CD4-positive, alpha-beta memory T cell (primary cell): ENCODE measurements around the gene SPON1. TPM values are rescaled to one million over a fixed set of nuclear protein-coding genes. Genes with fewer than 3 reads are reported as not detected.

Experiments used
- CTCF ChIA-PET: fragments of 350-600 bp; sonication (Branson Sonifier 250); formaldehyde crosslinking; loops from one replicate; lab custom pipeline; 2021; ENCODE audit warnings: inconsistent platforms; ENCODE audit not compliant: partially characterized antibody; lab: Charles Lee
- POLR2A ChIA-PET: fragments of 350-600 bp; sonication (Branson Sonifier 250); formaldehyde crosslinking; loops from one replicate; lab custom pipeline; 2021; ENCODE audit not compliant: partially characterized antibody; lab: Charles Lee
- DNase-seq, 5 donors: peaks; one replicate each; pipeline versions ENCODE4 v3.0.0 to v3.0.0-alpha.2; 2020 to 2022; ENCODE audit warnings: mixed read lengths in 1 of 5
- H3K27ac ChIP-seq: one replicate; pipeline ENCODE4 v1.7.0; 2013; ENCODE audit warnings: low read depth, low read length
- H3K27me3 ChIP-seq: 2 replicates; pipeline ENCODE4 v1.7.0; 2013; ENCODE audit warnings: mild to moderate bottlenecking, low read length, moderate library complexity; ENCODE audit not compliant: insufficient read depth
- H3K36me3 ChIP-seq: 2 replicates; pipeline ENCODE4 v1.7.0; 2013; ENCODE audit warnings: mild to moderate bottlenecking, low read length, moderate library complexity; ENCODE audit not compliant: insufficient read depth
- H3K4me1 ChIP-seq: 2 replicates; pipeline ENCODE4 v1.7.0; 2013; ENCODE audit warnings: mild to moderate bottlenecking, low read length, moderate library complexity; ENCODE audit not compliant: insufficient read depth
- H3K4me3 ChIP-seq, 2 donors: one replicate each; pipeline ENCODE4 v1.7.0; 2013; ENCODE audit warnings: low read length in 2 of 2, mild to moderate bottlenecking in 1 of 2
- H3K9me3 ChIP-seq, 2 donors: one replicate each; pipeline ENCODE4 v1.7.0; 2013; ENCODE audit warnings: low read length in 2 of 2, control low read depth in 1 of 2; ENCODE audit not compliant: control insufficient read depth in 1 of 2
- H3K27ac Mint-ChIP-seq, 7 donors: one replicate each; pipeline ENCODE4 v1.8.0; 2020 to 2021; ENCODE audit warnings: mixed read lengths in 7 of 7, mild to moderate bottlenecking in 6 of 7, inconsistent platforms in 3 of 7, moderate library complexity in 3 of 7
- H3K27me3 Mint-ChIP-seq, 2 donors: one replicate each; pipeline ENCODE4 v1.8.0; 2020 to 2021; ENCODE audit warnings: mixed read lengths in 2 of 2
- H3K36me3 Mint-ChIP-seq, 2 donors: one replicate each; pipeline ENCODE4 v1.8.0; 2020 to 2021; ENCODE audit warnings: mixed read lengths in 2 of 2, inconsistent platforms in 1 of 2, mild to moderate bottlenecking in 1 of 2
- H3K4me1 Mint-ChIP-seq, 4 donors: one replicate each; pipeline ENCODE4 v1.8.0; 2020 to 2021; ENCODE audit warnings: mixed read lengths in 4 of 4, mild to moderate bottlenecking in 1 of 4
- H3K4me3 Mint-ChIP-seq, 8 donors: one replicate each; pipeline ENCODE4 v1.8.0; 2020 to 2021; ENCODE audit warnings: mixed read lengths in 8 of 8, mild to moderate bottlenecking in 7 of 8, moderate library complexity in 6 of 8, inconsistent platforms in 3 of 8
- H3K9me3 Mint-ChIP-seq, 8 donors: one replicate each; pipeline ENCODE4 v1.8.0; 2020 to 2021; ENCODE audit warnings: mixed read lengths in 8 of 8, mild to moderate bottlenecking in 5 of 8, inconsistent platforms in 3 of 8, moderate library complexity in 1 of 8
- intact Hi-C: fragments of 100-400 bp; cut with micrococcal nuclease; formaldehyde crosslinking; loops from one replicate; pipeline ENCODE4 v1.15.1; 2023
- polyA plus RNA-seq, 2 donors: library from polyadenylated mRNA; unstranded; fragments of 300-500 nt; fragmentation: Illumina TruSeq; gene quantifications; one replicate each; pipeline ENCODE4 v1.2.3, GENCODE V29; 2021
- total RNA-seq, 2 experiments: library from RNA; stranded (reverse); gene quantifications; one replicate each; pipeline ENCODE4 v1.2.3, GENCODE V29; 2021

SPON1 gene
- total and polyA plus RNA-seq, 4 experiments from 2014 or later = 2.0 to 60.4 (median 30.6) TPM

- H3K27ac Mint-ChIP-seq = no peak overlapping the region
- POLR2A ChIA-PET = interaction anchor here (0.9 to 1.6 kb wide), 2 partner anchors 12 to 13 kb away, joined by 3 to 7 read pairs; no protein-coding TSS in a partner anchor
These were observed 147.2 kb downstream of the SPON1 start for GRCh38 chr11:14109742-14110141.

DNA sequence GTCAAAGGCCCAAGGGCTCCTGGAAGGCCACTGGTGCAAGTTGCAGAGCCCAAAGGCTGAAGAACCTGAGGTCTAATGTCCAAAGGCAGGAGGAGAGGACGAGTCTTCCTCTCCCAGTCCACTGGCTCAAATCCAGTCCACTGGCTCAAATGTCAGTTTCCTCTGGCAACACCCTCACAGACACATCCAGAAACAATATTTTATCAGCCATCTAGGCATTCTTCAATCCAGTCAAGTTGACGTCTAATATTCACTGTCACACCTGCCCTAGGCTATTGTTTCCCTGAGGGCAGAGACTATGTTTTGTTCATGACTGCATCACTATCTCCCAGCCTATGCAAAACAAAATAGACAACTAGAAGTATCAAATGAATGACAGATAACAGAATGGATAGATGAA lies 148.1 kb downstream of the SPON1 start:
- no peak for DNase-seq
- Histone ChIP-seq H3K36me3 (no peaks in the 10 kb centered on the region), H3K4me3 (no peak overlapping the region), H3K9me3 (no peaks in the 10 kb centered on the region), H3K27ac (no peak overlapping the region), H3K27me3 (no peaks in the 10 kb centered on the region), H3K4me1 (no peaks in the 10 kb centered on the region)
- Mint-ChIP-seq H3K27ac (no peak overlapping the region), H3K27me3 (peaks cover 0 to 2% of the 10 kb centered on the region in 2 donors), H3K9me3 (peaks cover 0 to 2% (median 0%) of the 10 kb centered on the region in 8 donors), H3K4me1 (peaks cover 0 to 6% (median under 1%) of the 10 kb centered on the region in 4 donors), H3K36me3 (peaks cover 0 to 14% of the 10 kb centered on the region in 2 donors), H3K4me3 (no peak overlapping the region)
- ChIA-PET POLR2A (no interaction called here), CTCF (no interaction called here)
- intact Hi-C loops = no loop called here

More at GRCh38 chr11:14109742-14110141, 147.2 kb downstream of the SPON1 start:
- H3K4me3 ChIP-seq = no peak overlapping the region
- Mint-ChIP-seq H3K4me1 (peaks cover 0 to 6% (median under 1%) of the 10 kb centered on the region in 4 donors), H3K9me3 (peaks cover 0 to 5% (median 0%) of the 10 kb centered on the region in 8 donors), H3K36me3 (peaks cover 0 to 14% of the 10 kb centered on the region in 2 donors), H3K4me3 (no peak overlapping the region), H3K27me3 (peaks cover 0 to 2% of the 10 kb centered on the region in 2 donors)
- H3K36me3 ChIP-seq = no peaks in the 10 kb centered on the region
- H3K4me1 ChIP-seq = no peaks in the 10 kb centered on the region
- CTCF ChIA-PET = interaction anchor here (1.3 kb wide), 2 partner anchors 8 to 346 kb away, joined by 3 to 4 read pairs; no protein-coding TSS in a partner anchor
- intact Hi-C loops = no loop called here
- H3K27me3 ChIP-seq = no peaks in the 10 kb centered on the region
- H3K9me3 ChIP-seq = no peaks in the 10 kb centered on the region
- DNase-seq = no peak
- H3K27ac ChIP-seq = no peak overlapping the region

- Mint-ChIP-seq H3K9me3 (peaks cover 0 to 7% (median 2%) of the 10 kb centered on the region in 8 donors), H3K4me1 (peaks cover 0 to 6% (median under 1%) of the 10 kb centered on the region in 4 donors), H3K36me3 (peaks cover 1 to 17% of the 10 kb centered on the region in 2 donors), H3K27ac (no peak overlapping the region), H3K4me3 (no peak overlapping the region), H3K27me3 (peaks cover 0 to 3% of the 10 kb centered on the region in 2 donors)
- ChIA-PET CTCF (no interaction called here), POLR2A (no interaction called here)
- Histone ChIP-seq H3K9me3 (no peaks in the 10 kb centered on the region), H3K4me1 (no peaks in the 10 kb centered on the region), H3K27me3 (no peaks in the 10 kb centered on the region), H3K4me3 (no peak overlapping the region), H3K36me3 (no peaks in the 10 kb centered on the region), H3K27ac (no peak overlapping the region)
- intact Hi-C loops = no loop called here
- no peak for DNase-seq
These were observed 149.0 kb downstream of the SPON1 start for GRCh38 chr11:14111496-14111895.

DNA sequence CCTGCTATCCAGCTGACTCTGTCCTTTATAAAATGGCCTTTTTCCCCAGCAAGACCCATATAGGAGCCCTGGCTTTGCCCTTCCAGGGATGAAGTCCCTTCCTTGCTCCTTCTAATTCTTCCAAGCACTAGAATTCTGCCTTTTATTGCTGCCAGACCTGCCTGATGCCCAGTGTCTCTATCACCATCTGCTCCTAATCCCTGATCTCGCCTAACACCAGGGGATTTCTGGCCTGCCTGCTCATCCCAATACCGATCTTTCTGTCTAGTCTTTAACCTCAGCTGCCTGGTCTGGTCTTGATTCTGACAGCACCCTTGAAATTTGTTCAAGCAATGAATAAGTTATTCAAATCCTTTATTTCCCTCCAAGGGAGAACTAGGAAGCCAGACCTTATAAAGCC lies 150.2 kb downstream of the SPON1 start:
- Mint-ChIP-seq H3K27ac (no peak overlapping the region), H3K27me3 (peaks cover 0 to 3% of the 10 kb centered on the region in 2 donors), H3K36me3 (peaks cover 2 to 19% of the 10 kb centered on the region in 2 donors), H3K9me3 (peaks cover 0 to 8% (median 2%) of the 10 kb centered on the region in 8 donors), H3K4me1 (peaks cover 0 to 6% (median under 1%) of the 10 kb centered on the region in 4 donors), H3K4me3 (no peak overlapping the region)
- Histone ChIP-seq H3K36me3 (no peaks in the 10 kb centered on the region), H3K4me3 (no peak overlapping the region), H3K4me1 (no peaks in the 10 kb centered on the region), H3K27ac (no peak overlapping the region), H3K27me3 (no peaks in the 10 kb centered on the region), H3K9me3 (no peaks in the 10 kb centered on the region)
- no peak for DNase-seq
- ChIA-PET CTCF (no interaction called here), POLR2A (no interaction called here)
- intact Hi-C loops = no loop called here

GRCh38 chr11:14114269-14114668 lies 151.7 kb downstream of the SPON1 start:
- H3K9me3 Mint-ChIP-seq = peaks cover 0 to 8% (median 2%) of the 10 kb centered on the region in 8 donors
- Histone ChIP-seq H3K9me3 (no peaks in the 10 kb centered on the region), H3K4me1 (no peaks in the 10 kb centered on the region), H3K27me3 (no peaks in the 10 kb centered on the region), H3K4me3 (no peak overlapping the region), H3K36me3 (no peaks in the 10 kb centered on the region), H3K27ac (no peak overlapping the region)
- ChIA-PET POLR2A (no interaction called here), CTCF (no interaction called here)
- H3K27ac Mint-ChIP-seq = peak overlapping the region in 1 of 7 donors; percentile 24
- no peak for DNase-seq
- peaks cover 0 to 1% of the 10 kb centered on the region in 2 donors for H3K27me3 Mint-ChIP-seq
- intact Hi-C loops = no loop called here
- H3K4me1 Mint-ChIP-seq = peaks cover 4 to 7% (median 6%) of the 10 kb centered on the region in 4 donors
- H3K4me3 Mint-ChIP-seq = no peak overlapping the region
- peaks cover 2 to 15% of the 10 kb centered on the region in 2 donors for H3K36me3 Mint-ChIP-seq

DNA sequence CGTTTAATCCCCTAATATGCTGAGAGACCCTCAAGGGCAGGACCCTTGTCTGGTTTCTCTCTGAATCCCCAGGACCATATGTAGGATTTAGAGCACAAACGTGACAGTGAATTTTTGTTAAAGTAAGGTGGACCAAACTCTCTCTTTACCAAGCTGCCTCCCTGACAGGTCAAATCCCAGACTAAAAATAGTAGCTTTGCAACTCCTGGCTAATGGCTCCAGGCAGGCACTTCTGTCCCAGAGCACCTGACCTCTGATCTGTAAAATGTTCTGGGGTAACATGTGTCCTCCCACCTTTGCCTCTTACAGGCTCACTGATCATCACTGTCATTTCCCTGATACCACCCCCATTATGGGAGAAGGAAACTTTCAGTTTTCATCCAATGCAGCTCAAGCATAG lies 152.3 kb downstream of the SPON1 start:
- intact Hi-C loops = loop anchor here (5.0 kb wide), 1 partner anchor 37 kb away; no protein-coding TSS in a partner anchor
- no peaks in the 10 kb centered on the region for H3K36me3 ChIP-seq
- POLR2A ChIA-PET = no interaction called here

DNA sequence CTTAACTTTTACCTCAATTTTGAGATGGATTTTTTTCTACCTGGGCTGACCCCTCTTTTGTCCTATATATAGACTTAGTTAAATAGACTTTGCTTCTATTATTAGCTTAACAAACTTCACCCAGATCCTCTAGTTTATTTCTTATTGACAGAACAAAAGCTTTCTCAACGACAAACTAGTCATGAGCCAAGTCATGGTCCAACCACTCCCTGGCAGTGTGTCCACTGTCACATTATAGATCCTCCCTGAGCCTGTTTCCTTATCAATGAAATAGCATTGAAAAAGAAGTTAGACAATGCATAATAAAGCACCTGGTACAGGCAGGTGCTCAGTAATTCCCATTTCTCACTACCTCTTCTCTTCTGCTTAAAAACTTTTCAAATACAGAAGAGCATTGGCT lies 155.1 kb downstream of the SPON1 start:
- Mint-ChIP-seq H3K36me3 (peaks cover 2 to 15% of the 10 kb centered on the region in 2 donors), H3K4me1 (peaks cover 5 to 7% (median 6%) of the 10 kb centered on the region in 4 donors), H3K4me3 (no peak overlapping the region), H3K9me3 (peaks cover 0 to 8% (median 1%) of the 10 kb centered on the region in 8 donors), H3K27me3 (peaks cover 0 to 1% of the 10 kb centered on the region in 2 donors), H3K27ac (peak overlapping the region in 1 of 7 donors; percentile 41)
- Histone ChIP-seq H3K4me3 (no peak overlapping the region), H3K27ac (no peak overlapping the region), H3K4me1 (no peaks in the 10 kb centered on the region), H3K9me3 (no peaks in the 10 kb centered on the region), H3K27me3 (no peaks in the 10 kb centered on the region), H3K36me3 (no peaks in the 10 kb centered on the region)
- DNase-seq = no peak
- intact Hi-C loops = loop anchor here (5.0 kb wide), 1 partner anchor 40 kb away; no protein-coding TSS in a partner anchor
- ChIA-PET CTCF (interaction anchor here (1.1 to 1.4 kb wide), 3 partner anchors 9 to 31 kb away, joined by 3 to 4 read pairs (median 4); no protein-coding TSS in a partner anchor), POLR2A (no interaction called here)

More for the DNA sequence above, 152.3 kb downstream of the SPON1 start:
- H3K36me3 Mint-ChIP-seq = peaks cover 2 to 15% of the 10 kb centered on the region in 2 donors
- Histone ChIP-seq H3K4me1 (no peaks in the 10 kb centered on the region), H3K27ac (no peak overlapping the region), H3K9me3 (no peaks in the 10 kb centered on the region), H3K27me3 (no peaks in the 10 kb centered on the region), H3K4me3 (no peak overlapping the region)
- peaks cover 0 to 1% of the 10 kb centered on the region in 2 donors for H3K27me3 Mint-ChIP-seq
- H3K27ac Mint-ChIP-seq = peak overlapping the region in 2 of 7 donors; percentile 5 to 24
- CTCF ChIA-PET = interaction anchor here (1.0 kb wide), 1 partner anchor 342 kb away, joined by 3 read pairs; no protein-coding TSS in a partner anchor
- no peak for DNase-seq
- no peak overlapping the region for H3K4me3 Mint-ChIP-seq
- peaks cover 0 to 8% (median 2%) of the 10 kb centered on the region in 8 donors for H3K9me3 Mint-ChIP-seq
- peaks cover 4 to 7% (median 6%) of the 10 kb centered on the region in 4 donors for H3K4me1 Mint-ChIP-seq
